Stimulated activated CD4-positive, alpha-beta T cell treated with anti-CD3 and anti-CD28 coated beads, Interleukin-12 subunit alpha, Interleukin-12 subunit beta, amount 100 ng/mL, for 48 hours (primary cell): ENCODE measurements around the gene JMJD8.
A peak's percentile ranks its signal among the peaks of the same experiment; 100 is the strongest.

Experiments used
- DNase-seq, 3 donors: peaks; one replicate each; pipeline ENCODE4 v3.0.0-alpha.2; 2020; ENCODE audit warnings: low read depth in 2 of 3, low spot score in 1 of 3

The JMJD8 gene

DNA sequence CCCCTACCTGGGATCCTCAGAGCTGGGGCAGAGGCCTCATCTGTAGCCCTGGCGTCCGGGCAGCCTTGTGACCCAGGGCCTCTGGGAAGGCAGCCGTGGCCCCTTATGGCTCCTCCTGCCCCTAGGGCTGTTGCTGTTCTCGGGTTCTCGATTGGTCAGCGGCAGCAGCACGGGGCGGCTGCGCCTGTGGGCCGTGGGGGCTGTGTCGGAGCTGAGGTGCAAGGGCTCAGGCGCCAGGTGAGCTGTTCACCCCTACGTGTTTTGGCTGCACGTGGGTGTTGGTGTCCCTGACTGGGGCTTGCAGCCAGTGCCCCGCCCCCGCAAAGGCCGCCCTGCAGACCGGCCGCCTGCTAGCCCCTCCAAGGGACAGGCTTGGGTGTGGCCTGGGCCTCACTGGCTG is 22.0 kb downstream of the JMJD8 start:
- DNase-seq: no peak

GRCh38 chr16:661184-661821 is 22.8 kb downstream of the JMJD8 start:
- DNase-seq: no peak

GRCh38 chr16:660459-661183 is 23.5 kb downstream of the JMJD8 start:
- DNase-seq: peak in 1 of 3 donors; percentile 62

DNA sequence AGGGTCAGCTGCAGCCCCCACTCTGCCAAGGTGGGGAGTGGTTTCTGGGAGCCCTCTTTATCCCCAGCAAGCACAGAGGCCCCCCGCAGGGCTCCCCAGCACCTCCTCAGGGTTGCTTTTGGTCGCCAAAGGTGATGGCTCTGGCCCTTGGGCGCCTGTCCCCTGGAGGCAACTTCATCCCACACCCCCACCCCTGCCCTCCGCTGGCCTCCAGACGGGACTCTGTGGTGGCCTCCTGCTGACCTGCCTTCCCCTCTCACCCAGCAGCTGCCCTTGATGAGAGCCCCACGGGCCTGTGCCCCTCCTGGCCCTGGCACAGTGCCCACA is 24.0 kb downstream of the JMJD8 start:
- DNase-seq: no peak

- DNase-seq: no peak
Measured at GRCh38 chr16:659618-660017, 24.5 kb downstream of the JMJD8 start.

GRCh38 chr16:658679-659571 is 25.2 kb downstream of the JMJD8 start:
- DNase-seq: no peak

GRCh38 chr16:657487-657886 is 26.6 kb downstream of the JMJD8 start:
- DNase-seq: no peak

DNA sequence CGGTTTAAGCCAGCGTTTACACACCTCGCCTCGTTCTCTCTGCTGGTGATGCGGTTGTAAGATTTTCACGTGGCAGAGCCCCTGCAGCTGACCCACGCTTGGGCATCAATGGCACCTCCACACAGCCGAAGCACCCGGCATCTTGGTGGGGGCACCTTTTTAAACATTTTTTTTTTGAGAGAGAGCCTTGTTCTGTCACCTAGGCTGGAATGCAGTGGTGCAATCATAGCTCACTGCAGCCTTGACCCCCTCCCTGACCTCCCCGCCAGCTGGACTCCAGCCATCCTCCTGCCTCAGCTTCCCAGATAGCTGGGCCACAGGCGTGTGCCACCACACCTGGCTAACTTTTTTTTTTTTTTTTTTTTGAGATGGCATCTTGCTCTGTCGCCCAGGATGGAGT is 30.1 kb downstream of the JMJD8 start:
- no peak for DNase-seq

DNA sequence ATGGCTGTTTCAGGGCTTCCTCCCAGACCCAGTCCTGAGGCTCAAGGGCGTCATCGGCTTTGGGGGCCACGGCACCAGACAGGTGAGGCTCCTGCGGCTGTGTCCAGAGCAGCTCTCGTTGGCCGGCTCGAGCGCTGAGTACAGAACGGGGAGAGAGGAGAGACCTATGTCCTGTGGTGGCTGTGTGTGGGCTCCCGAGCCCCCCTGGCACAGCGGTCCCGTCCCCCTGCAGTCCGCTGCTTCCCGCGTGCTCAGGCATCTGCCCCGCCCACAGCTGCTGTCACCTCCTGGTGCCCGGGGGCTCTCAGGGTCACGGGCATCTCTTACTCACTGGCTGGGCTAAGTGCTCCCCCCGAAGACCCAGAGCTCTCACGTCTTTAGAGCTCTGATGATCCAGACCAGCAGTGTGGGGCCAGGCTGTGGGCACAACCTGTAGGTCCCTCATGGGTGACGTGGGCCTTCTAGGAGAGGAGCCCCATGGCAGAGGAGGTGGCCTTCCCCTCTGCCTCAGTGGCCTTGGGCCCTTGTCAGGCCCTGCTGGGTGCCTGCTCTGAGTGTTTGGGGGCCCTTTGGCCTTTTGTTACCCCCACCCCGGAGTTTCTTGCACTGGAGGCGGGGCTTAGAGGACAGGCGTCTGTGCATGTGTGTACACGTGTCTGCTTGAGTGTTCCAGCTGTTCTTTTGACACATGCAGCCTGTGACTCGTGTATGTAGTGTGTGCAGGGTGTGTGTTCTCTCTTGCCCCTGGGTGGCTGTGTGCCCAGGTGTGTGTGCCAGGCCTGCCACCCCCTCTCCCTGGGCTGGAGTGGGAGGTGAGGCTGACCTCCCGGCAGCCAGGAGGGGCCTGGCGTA is 31.5 kb downstream of the JMJD8 start:
- no peak for DNase-seq

DNA sequence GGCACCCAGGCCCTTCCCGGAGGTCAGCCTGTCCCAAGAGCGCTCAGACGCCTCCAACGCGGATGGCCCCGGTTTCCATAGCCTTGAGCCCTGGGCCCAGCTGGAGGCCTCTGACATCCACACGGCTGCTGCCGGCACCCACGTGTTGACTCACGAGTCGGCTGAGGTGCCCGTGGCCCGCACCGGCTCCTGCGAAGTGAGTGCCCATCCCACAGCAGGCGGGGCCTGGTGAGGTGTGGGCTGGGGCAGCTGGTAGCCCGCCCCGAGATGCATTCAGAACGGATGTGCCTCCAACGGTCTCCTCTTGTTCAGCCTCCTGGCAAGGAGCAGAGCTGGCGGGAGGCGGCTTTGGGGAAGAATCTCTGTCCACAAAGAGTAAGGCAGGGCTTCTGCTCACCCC is 32.3 kb downstream of the JMJD8 start:
- DNase-seq: no peak

DNA sequence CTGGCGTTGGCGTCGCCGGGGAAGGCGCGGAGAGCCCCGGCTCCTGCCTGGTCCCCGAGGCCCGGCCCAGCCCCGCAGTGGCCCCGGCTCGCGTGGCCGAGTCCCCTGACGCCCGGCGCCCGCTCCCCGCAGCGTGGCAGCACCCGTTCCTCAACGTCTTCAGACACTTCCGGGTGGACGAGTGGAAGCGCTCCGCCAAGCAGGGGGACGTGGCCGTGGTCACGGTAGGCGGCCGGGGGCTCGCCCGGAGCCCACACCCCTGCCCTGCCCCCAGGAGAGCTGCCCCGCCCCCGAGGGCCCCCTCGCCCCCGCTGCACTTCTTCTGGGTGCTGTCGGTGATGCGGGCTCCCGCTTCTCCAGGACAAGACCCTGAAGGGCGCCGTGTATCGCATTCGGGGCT is 34.5 kb downstream of the JMJD8 start:
- DNase-seq: no peak

GRCh38 chr16:648781-649589 is 35.1 kb downstream of the JMJD8 start, which contains the start of gene WDR90:
WDR90 (plus strand) TSS chr16:649365; CDS start chr16:649417, 52 bp downstream.
- peak; percentile 83 to 95 (median 86) for DNase-seq

DNA sequence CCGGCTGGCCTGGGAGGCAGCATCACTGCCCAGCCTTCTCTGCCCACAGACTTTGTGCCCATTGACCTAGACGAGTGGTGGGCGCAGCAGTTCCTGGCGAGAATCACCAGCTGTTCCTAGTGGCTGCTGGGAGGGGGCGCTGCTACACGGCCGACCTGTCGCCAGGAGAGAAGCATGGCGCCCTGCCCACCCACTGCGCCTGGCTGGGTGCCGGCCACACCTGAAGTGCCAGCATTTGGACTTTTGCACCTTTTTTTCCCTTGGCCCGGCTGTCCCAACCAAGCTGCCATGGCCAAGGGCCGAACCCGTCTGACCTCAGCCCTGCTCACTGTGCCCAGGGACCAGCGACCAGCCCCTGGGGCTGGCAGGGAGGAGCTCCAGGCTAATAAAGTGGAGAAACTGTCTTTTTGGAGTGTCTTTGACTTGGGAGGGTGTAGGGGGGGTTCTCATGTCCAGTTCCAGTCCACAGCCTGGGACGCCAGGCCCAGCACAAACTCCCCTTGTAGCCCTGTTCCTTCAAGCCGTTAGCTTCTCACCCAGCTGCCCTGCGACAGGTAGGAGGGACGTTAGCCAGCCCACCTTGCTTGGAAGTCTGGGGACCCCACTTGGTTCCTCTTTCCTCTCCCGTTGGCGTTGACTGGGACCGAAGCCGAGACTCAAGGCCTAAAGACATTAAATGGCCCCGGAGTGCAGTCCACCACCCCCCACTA is 35.9 kb downstream of the JMJD8 start:
- DNase-seq: peak in 1 of 3 donors; percentile 59

DNA sequence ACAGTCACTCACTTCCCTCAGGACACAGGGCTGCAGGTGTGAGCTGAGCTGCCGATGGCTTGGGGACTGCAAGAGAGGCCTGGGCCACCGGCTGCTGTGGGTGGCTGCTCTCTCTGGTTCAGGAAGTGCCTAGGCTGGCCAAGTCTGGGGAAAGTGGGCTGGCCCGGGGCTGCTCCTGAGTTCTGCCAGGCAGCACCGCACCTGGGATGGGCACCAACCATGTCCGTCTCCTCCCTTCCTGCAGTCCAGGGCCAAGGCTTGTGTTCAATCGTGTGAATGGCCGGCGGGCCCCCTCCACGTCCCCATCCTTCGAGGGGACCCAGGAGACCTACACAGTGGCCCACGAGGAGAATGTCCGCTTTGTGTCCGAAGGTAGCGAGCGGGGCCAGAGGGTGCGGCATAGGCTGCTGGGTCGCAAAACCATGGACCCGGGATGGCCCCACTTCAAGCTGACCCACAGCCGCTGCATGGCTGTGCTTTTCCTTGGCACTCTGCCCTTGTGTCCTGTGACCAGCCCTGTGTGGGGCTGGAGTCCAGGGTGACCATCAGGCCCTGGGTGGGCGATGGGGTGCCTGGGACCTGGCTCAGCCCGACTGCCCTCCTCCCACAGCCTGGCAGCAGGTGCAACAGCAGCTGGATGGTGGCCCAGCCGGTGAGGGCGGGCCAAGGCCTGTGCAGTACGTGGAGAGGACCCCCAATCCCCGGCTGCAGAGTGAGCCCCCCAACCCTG is 36.8 kb downstream of the JMJD8 start:
- no peak for DNase-seq

GRCh38 chr16:646679-647172 is 37.4 kb downstream of the JMJD8 start:
- DNase-seq: no peak

DNA sequence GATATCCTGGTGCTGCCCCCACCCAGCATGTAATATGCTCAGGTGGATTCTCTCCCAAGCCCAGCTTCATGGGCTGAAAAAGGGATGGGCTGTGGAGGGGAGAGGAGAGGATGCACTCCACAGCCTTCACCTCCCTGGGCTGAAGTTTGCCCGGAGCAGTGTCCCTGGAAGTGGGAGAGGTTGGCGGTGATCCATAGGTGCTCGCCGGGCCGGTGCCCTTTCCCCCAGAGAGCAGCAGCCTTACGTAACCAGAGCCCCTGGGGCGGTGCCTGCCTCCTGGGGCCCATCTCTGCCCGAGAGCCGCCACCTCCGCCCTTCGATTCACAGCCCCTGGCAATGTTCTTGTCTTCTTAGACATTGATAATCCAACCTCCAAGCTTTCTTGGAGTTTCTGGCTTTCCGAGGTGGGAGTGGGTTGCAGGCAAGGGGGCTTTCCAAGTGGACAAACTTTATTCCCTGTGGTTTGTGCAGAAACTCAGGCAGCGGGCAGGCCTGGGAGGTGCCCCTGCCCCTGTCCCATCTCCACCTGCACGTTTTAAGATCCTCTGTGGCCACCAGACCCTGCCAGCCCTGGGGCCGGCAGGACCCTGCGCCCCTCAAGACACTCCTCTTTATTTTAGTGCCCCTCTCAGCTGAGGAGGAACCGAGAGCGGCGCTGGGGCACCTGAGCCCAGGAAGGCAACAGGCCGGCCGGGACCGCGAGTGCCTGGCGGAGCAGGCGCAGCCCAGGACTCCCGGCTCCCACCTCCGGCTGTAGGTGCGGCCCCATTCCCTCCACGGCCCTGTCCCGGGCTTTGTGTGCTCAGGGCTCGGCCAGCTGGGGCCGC is 38.1 kb downstream of the JMJD8 start:
- DNase-seq: no peak

DNA sequence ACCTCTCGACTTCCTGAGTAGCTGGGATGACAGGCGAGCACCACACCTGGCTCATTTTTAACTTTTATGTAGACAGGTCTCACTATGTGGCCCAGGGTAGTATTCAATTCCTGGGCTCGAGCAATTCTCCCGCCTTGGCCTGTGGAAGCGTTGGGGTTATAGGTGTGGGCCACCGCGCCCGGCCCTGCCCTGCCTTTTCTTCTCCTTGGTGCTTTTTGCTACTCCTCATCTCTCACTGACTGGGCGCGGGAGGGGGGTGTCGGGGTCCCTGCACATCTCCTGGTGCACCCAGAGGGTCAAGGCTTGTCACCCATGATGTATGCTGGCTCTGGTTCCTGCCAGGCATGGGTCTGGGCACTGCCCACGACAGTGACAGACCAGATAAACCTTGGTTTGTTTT is 39.6 kb downstream of the JMJD8 start:
- DNase-seq: no peak

DNA sequence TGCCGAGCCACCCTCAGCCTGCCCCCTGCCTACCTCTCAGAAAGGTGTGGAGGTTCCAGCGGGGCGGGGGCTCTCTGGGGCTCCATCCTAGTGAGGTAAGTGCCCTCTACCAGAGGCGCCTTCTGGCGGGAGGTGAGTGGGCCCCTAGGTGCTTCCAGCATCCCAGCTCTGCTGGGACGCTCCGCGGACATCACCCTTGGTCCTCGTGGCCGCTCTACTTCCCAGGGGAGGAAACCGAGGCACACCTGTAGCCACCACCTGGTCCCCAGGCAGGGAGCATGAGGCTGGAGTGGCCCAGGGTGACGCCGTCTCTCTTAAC is 41.1 kb downstream of the JMJD8 start:
- no peak for DNase-seq
